Smooth muscle cell (in vitro differentiated cells): Measurements from ENCODE around the gene CTNNA3. TPM values are rescaled to one million over a fixed set of nuclear protein-coding genes. Genes with fewer than 3 reads are reported as not detected.

Experiments
- DNase-seq: peaks from one replicate; lab custom pipeline; 2025; ENCODE audit not compliant: unreplicated experiment; lab: John Stamatoyannopoulos, UW
- H2AFZ ChIP-seq: fragments of 200-600 bp; sonication (generic); 2 replicates; pipeline ENCODE4 v1.6.0; 2016; ENCODE audit warnings: antibody characterized with exemption, low read depth, mild to moderate bottlenecking
- H3F3A ChIP-seq: fragments of 200-600 bp; sonication (generic); 2 replicates; pipeline ENCODE4 v1.6.0; 2017; ENCODE audit warnings: antibody characterized with exemption, low read depth
- H3K27ac ChIP-seq: fragments of 200-600 bp; sonication (generic); 2 replicates; pipeline ENCODE4 v1.5.1; 2016; ENCODE audit warnings: low read depth, mild to moderate bottlenecking
- H3K27me3 ChIP-seq: fragments of 200-600 bp; sonication (generic); 2 replicates; pipeline ENCODE4 v1.6.1; 2016; ENCODE audit warnings: low read depth, mild to moderate bottlenecking
- H3K36me3 ChIP-seq: fragments of 200-600 bp; sonication (generic); 2 replicates; pipeline ENCODE4 v1.5.1; 2016; ENCODE audit warnings: low read depth
- H3K4me1 ChIP-seq: fragments of 200-600 bp; sonication (generic); 2 replicates; pipeline ENCODE4 v1.5.1; 2016; ENCODE audit warnings: low read depth
- H3K4me2 ChIP-seq: fragments of 200-600 bp; sonication (generic); 2 replicates; pipeline ENCODE4 v1.6.0; 2016; ENCODE audit warnings: mild to moderate bottlenecking
- H3K4me3 ChIP-seq: fragments of 200-600 bp; sonication (generic); 2 replicates; pipeline ENCODE4 v1.5.1; 2016; ENCODE audit warnings: mild to moderate bottlenecking
- H3K79me2 ChIP-seq: fragments of 200-600 bp; sonication (generic); 2 replicates; pipeline ENCODE4 v1.6.0; 2016; ENCODE audit warnings: low read depth, mild to moderate bottlenecking
- H3K9ac ChIP-seq: fragments of 200-600 bp; sonication (generic); 2 replicates; pipeline ENCODE4 v1.6.0; 2016; ENCODE audit warnings: low read depth
- H3K9me3 ChIP-seq: fragments of 200-600 bp; sonication (generic); replicated peaks from 2 replicates; pipeline ENCODE4 v1.5.1; 2016; ENCODE audit warnings: low read depth
- H4K20me1 ChIP-seq: fragments of 200-600 bp; sonication (generic); 2 replicates; pipeline ENCODE4 v1.6.0; 2016; ENCODE audit warnings: low read depth
- CTCF ChIP-seq: fragments of 200-600 bp; sonication (generic); IDR thresholded peaks from 2 replicates; pipeline ENCODE4 v1.5.1; 2017; ENCODE audit warnings: borderline replicate concordance, mild to moderate bottlenecking, antibody characterized with exemption; ENCODE audit not compliant: insufficient read depth, poor library complexity, severe bottlenecking
- WGBS: methylation state at CpG from one replicate; pipeline ENCODE4 v1.1.7; 2016; ENCODE audit warnings: low lambda C conversion rate; 5-methylcytosine and 5-hydroxymethylcytosine counted together
- polyA plus RNA-seq: library from polyadenylated mRNA; unstranded; fragments of >200 nt; fragmentation: Nextera tagmentation; extraction: Ambion mirVana; gene quantifications from 2 replicates; pipeline ENCODE4 v1.2.1, GENCODE V29; 2016
- total RNA-seq: library from RNA; depleted of rRNA; stranded (reverse); fragments of >200 nt; gene quantifications from 2 replicates; pipeline ENCODE4 v1.2.3, GENCODE V29; 2014

CTNNA3 gene
- total and polyA plus RNA-seq, 2 experiments from 2014 or later, result 1.3 TPM; not detected in 1

GRCh38 chr10:66882271-66882670 is 813.7 kb downstream of the CTNNA3 start:
- H3K4me3 ChIP-seq, result no peak overlapping the region
- H3K36me3 ChIP-seq, result no peaks in the 10 kb centered on the region
- no peaks in the 10 kb centered on the region for H3K4me1 ChIP-seq
- no peaks in the 10 kb centered on the region for H3K27me3 ChIP-seq
- H2AFZ ChIP-seq, result no peak overlapping the region
- no peak overlapping the region for H3K4me2 ChIP-seq
- H3K79me2 ChIP-seq, result no peaks in the 10 kb centered on the region
- H3K27ac ChIP-seq, result no peak overlapping the region
- no peaks in the 10 kb centered on the region for H3F3A ChIP-seq
- no peak for DNase-seq
- TF ChIP-seq CTCF, result no peak
- no peaks in the 10 kb centered on the region for H4K20me1 ChIP-seq
- WGBS, result 88% methylated on average over 2 of the region's 2 CpGs
- H3K9ac ChIP-seq, result no peak overlapping the region
- H3K9me3 ChIP-seq, result no peaks in the 10 kb centered on the region

DNA sequence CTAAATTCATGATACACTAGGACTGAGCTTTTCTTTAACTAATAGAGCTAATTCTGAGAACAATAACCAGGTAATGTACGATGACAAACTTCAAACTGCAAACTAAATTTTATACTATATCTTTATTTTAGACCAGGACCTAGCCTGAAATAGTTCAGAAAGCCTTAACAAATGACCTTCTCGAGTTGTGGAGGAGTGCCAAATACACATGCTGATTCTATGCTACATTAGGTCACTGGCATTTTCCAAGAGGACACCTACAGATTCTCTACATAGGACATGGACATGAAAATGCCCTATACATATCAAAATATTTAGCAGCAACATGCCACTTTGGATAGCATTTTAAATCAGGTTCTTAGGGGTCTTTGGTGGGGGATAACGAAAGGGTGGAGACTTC is 814.2 kb downstream of the CTNNA3 start:
- no peak for TF ChIP-seq CTCF
- H2AFZ ChIP-seq, result no peak overlapping the region

DNA sequence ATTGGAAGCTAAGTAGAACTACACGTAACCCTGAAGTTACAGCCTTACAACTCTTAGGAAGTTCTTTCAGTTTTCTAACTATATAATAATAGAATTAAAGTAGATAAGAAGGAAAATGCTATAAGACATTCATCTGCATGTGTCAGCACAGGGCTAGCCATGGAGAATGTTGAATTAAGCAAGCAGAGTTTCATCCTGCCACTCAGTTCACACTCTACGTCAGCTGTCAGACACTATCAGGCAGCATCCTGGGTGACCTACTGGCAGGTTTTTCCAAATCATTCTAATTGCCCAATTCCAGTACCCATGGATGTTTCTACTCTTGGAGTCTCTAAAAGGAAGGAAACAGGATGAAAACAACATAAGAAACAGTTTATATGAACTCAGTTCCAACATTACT is 815.2 kb downstream of the CTNNA3 start:
- H3K36me3 ChIP-seq, result no peaks in the 10 kb centered on the region
- WGBS, result 85% methylated on average over 2 of the region's 2 CpGs

More for the DNA sequence above, 814.2 kb downstream of the CTNNA3 start:
- H3K4me3 ChIP-seq, result no peak overlapping the region
- H3K27me3 ChIP-seq, result no peaks in the 10 kb centered on the region
- H3K4me1 ChIP-seq, result no peaks in the 10 kb centered on the region
- 87% methylated on average over 3 of the region's 3 CpGs for WGBS
- H3K9me3 ChIP-seq, result no peaks in the 10 kb centered on the region
- H3K4me2 ChIP-seq, result no peak overlapping the region
- no peaks in the 10 kb centered on the region for H3F3A ChIP-seq
- H3K36me3 ChIP-seq, result no peaks in the 10 kb centered on the region
- no peak overlapping the region for H3K9ac ChIP-seq
- DNase-seq, result no peak
- no peaks in the 10 kb centered on the region for H3K79me2 ChIP-seq
- no peaks in the 10 kb centered on the region for H4K20me1 ChIP-seq
- H3K27ac ChIP-seq, result no peak overlapping the region

More for the DNA sequence above, 815.2 kb downstream of the CTNNA3 start:
- Histone ChIP-seq H3K4me3 (no peak overlapping the region), H3K27ac (no peak overlapping the region), H4K20me1 (no peaks in the 10 kb centered on the region), H3K9ac (no peak overlapping the region), H3F3A (no peaks in the 10 kb centered on the region), H3K9me3 (no peaks in the 10 kb centered on the region), H3K79me2 (no peaks in the 10 kb centered on the region), H2AFZ (no peak overlapping the region), H3K27me3 (no peaks in the 10 kb centered on the region), H3K4me1 (no peaks in the 10 kb centered on the region), H3K4me2 (no peak overlapping the region)
- DNase-seq, result no peak
- no peak for TF ChIP-seq CTCF
